Tracheal epithelial cell (primary cell): ENCODE measurements around the gene FRMD8. TPM values are rescaled to one million over a fixed set of nuclear protein-coding genes. Genes with fewer than 3 reads are reported as not detected.

ENCODE experiments used
- total RNA-seq: library from RNA; depleted of rRNA; stranded (reverse); fragments of >200 nt; gene quantifications from 2 replicates; pipeline ENCODE4 v1.2.1, GENCODE V29; 2014

The FRMD8 gene, protein sequence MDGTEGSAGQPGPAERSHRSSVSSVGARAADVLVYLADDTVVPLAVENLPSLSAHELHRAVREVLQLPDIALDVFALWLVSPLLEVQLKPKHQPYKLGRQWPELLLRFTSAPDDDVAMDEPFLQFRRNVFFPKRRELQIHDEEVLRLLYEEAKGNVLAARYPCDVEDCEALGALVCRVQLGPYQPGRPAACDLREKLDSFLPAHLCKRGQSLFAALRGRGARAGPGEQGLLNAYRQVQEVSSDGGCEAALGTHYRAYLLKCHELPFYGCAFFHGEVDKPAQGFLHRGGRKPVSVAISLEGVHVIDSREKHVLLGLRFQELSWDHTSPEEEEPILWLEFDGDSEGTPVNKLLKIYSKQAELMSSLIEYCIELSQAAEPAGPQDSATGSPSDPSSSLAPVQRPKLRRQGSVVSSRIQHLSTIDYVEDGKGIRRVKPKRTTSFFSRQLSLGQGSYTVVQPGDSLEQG
- 52.2 and 169 TPM in 2 replicates for total RNA-seq

DNA sequence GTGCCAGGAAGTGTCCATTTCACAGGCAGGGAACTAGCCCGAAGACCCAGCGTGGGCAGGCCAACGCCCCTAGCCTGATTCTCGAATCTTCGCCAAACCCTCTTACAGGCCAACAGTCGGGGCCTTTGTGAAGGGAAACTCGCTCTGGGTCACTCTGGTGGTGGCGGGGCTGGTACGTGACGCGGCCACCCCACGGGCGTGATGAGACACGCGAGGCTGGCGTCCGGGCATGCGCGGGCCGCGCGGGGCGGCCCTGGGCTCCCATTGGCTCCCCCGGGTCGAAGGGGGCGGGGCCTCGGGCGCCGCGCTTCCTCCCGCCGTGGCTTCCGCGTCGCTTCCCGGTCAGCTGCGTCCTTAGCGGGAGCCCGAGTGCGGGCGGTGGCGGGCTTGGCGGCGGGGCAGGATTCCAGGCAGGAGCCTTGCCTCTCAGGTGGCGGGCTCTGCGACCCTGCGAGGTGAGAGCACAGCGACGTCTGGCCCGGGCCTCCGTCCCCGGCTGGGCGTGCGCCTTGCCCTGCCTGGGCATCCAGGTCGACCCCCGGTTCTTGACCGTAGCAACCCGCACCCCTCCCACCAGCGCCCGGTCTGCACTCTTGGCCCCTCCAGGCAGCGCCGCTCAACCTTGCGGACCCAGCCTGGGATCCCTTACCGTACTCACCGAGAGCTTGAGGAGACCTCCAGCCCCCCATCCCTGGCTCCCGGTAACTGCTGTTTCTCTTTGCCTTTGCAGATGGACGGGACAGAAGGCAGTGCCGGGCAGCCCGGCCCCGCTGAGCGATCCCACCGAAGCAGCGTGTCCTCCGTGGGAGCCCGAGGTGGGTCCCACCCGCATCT, at the start of gene FRMD8:
TSS of gene FRMD8 (plus strand) at position 331 of the 834 bp plus-strand sequence. CDS start at position 731, 400 bp downstream.

DNA sequence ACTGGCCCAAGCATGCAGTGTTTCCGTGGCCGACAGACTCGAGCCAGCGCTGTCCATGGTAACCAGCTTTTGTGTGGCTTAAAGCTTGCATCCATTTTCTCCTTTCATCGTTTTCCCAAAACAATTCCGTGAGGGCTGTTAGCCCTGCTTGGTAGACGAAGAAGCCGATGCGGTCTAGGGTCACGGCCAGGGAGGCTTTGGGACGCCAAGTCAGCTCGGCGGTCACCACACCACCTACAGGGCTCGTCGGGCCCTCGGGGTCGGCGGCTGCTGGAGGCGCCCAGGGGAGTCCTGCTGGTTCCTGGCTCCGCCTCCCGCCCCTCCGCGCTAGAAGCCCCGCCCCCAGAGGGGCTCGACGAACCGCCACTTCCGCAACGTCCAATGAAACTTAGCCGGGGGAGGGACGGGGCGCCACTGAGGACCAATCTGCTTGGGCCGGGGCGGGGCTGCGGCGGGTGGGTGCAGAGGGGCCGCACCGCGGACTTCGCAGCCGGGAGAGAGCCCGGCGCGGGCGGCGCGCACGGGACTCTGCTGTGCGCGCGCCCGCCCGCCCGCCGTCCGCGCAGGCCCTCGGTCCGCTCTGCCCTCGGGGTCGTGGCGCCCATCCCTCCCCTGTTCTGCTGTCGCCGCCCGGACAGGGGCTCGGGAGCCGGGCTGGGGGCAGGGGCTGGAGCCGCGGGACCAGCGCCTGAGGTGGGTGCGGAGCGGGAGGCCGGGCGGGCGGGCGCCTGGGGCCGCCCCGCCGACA, 32.0 kb upstream of the FRMD8 start, which contains the start of gene TIGD3:
TSS of gene TIGD3 (plus strand) at position 487 of the 748 bp plus-strand sequence. CDS start 1,058 bp downstream, outside the sequence.

DNA sequence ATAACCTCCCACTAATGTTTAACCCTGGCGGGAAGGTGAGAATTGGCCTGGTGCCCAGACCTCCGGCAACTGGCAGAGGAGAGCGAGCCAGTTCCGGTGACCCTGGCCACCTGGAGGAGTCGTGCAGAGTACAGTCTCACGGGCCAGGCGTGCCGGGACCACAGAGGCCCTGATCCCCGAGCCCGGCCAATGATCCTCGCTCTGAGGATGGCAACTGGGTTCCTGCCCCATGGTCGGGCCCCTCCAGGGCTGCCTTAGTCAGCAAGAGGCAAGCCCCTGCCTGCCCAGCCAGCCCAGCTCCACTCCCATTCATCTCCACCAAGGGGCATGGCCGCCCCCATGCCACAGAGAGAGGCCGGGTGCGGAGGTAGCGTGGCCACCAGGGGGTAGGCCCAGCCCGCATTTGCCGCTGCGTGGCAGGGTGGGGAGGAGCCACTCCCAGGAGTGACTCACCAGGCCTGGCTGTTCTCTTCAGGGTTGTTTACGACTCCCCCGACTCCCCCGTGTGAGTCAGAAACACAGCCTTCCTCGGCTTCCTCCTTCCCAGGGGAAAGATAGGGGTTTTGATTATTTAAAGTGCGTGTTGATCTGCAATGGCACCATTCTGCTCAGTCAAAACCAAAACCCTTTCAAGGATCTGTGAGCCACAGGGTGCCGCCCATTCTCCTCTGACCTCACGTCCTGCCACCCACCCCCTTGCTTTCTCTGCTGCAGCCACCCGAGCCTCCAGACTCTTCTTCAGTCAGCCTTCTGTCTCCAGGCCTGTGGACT, 4.2 kb upstream of the FRMD8 start, which contains the start of gene SLC25A45:
TSS of gene SLC25A45 (minus strand) at position 614 of the 771 bp plus-strand sequence. CDS start 695 bp downstream, outside the sequence.

DNA sequence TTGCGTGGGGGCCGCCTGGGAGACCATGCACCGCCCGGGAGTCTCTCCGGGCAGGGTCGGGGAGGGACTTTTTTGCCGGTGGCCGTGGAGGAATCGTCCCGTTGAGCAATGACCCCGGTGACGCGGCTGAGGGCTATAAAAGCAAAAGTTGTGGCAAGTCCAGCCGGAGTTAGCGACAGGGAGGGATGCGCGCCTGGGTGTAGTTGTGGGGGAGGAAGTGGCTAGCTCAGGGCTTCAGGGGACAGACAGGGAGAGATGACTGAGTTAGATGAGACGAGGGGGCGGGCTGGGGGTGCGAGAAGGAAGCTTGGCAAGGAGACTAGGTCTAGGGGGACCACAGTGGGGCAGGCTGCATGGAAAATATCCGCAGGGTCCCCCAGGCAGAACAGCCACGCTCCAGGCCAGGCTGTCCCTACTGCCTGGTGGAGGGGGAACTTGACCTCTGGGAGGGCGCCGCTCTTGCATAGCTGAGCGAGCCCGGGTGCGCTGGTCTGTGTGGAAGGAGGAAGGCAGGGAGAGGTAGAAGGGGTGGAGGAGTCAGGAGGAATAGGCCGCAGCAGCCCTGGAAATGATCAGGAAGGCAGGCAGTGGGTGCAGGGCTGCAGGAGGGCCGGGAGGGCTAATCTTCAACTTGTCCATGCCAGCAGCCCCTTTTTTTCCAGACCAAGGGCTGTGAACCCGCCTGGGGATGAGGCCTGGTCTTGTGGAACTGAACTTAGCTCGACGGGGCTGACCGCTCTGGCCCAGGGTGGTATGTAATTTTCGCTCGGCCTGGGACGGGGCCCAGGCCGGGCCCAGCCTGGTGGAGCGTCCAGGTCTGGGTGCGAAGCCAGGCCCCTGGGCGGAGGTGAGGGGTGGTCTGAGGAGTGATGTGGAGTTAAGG, 36.4 kb downstream of the FRMD8 start, which contains the start of gene NEAT1:
TSS of gene NEAT1 (plus strand) at position 166 of the 883 bp plus-strand sequence.

Other genes starting within 250 kb of the FRMD8 start
- gene SPDYC, start 216.4 kb upstream of the FRMD8 start, total RNA-seq, result not detected in 2 replicates
- gene CAPN1, start 204.7 kb upstream of the FRMD8 start, total RNA-seq, result 219 and 240 TPM in 2 replicates
- gene POLA2, start 124.7 kb upstream of the FRMD8 start, total RNA-seq, result 2.2 and 3.0 TPM in 2 replicates
- 2.6 and 9.9 TPM in 2 replicates for gene CDC42EP2, start 71.8 kb upstream of the FRMD8 start, total RNA-seq
- 24.8 and 29.8 TPM in 2 replicates for gene DPF2, start 52.8 kb upstream of the FRMD8 start, total RNA-seq
- gene TIGD3, start 31.9 kb upstream of the FRMD8 start, total RNA-seq, result under 0.01 and 0.43 TPM in 2 replicates
- gene SLC25A45, start 4.0 kb upstream of the FRMD8 start, total RNA-seq, result under 0.01 and 1.9 TPM in 2 replicates
- gene NEAT1, start 36.2 kb downstream of the FRMD8 start, total RNA-seq, result 49.2 and 67.4 TPM in 2 replicates
- gene MALAT1, start 112.4 kb downstream of the FRMD8 start, total RNA-seq, result 4,567 and 7,714 TPM in 2 replicates
- gene SCYL1, start 138.4 kb downstream of the FRMD8 start, total RNA-seq, result 58.4 and 75.9 TPM in 2 replicates
- 19.8 and 39.0 TPM in 2 replicates for gene LTBP3, start 171.7 kb downstream of the FRMD8 start, total RNA-seq
- 63.3 and 88.9 TPM in 2 replicates for gene ZNRD2, start 183.8 kb downstream of the FRMD8 start, total RNA-seq
- gene FAM89B, start 185.9 kb downstream of the FRMD8 start, total RNA-seq, result 12.1 and 17.6 TPM in 2 replicates
- 60.1 and 66.3 TPM in 2 replicates for gene EHBP1L1, start 189.4 kb downstream of the FRMD8 start, total RNA-seq
- gene KCNK7, start 209.2 kb downstream of the FRMD8 start, total RNA-seq, result 0.48 and 3.2 TPM in 2 replicates
- 15.6 and 33.7 TPM in 2 replicates for gene MAP3K11, start 227.6 kb downstream of the FRMD8 start, total RNA-seq
- 11.3 and 15.4 TPM in 2 replicates for gene PCNX3, start 229.1 kb downstream of the FRMD8 start, total RNA-seq